Naive thymus-derived CD4-positive, alpha-beta T cell (primary cell): ENCODE data around the gene LMX1A. TPM values are rescaled to one million over a fixed set of nuclear protein-coding genes. Genes with fewer than 3 reads are reported as not detected.

Source experiments
- ATAC-seq: fragments of 150-1000 bp; cut with Tn5 transposase; 2 replicates; pipeline ENCODE4 v1.10.0; 2021; ENCODE audit warnings: mild to moderate bottlenecking, moderate library complexity
- CTCF ChIA-PET: fragments of 350-600 bp; sonication (Branson Sonifier 250); formaldehyde crosslinking; loops from one replicate; lab custom pipeline; 2021; ENCODE audit warnings: antibody characterized with exemption; lab: Charles Lee
- POLR2A ChIA-PET: fragments of 350-600 bp; sonication (Branson Sonifier 250); formaldehyde crosslinking; loops from one replicate; lab custom pipeline; 2021; ENCODE audit warnings: antibody characterized with exemption, inconsistent platforms; lab: Charles Lee
- DNase-seq, 9 donors: peaks; one replicate each; pipeline versions ENCODE4 v3.0.0 to v3.0.0-alpha.2; 2020 to 2022; ENCODE audit warnings: mixed read lengths in 1 of 9
- H3K27ac ChIP-seq: one replicate; pipeline ENCODE4 v1.7.0; 2013; ENCODE audit warnings: mild to moderate bottlenecking, low read depth, low read length, moderate library complexity
- H3K27me3 ChIP-seq, 2 donors: one replicate each; pipeline ENCODE4 v1.7.0; 2013; ENCODE audit warnings: low read length in 2 of 2, mild to moderate bottlenecking in 2 of 2, moderate library complexity in 2 of 2; ENCODE audit not compliant: control insufficient read depth in 2 of 2, insufficient read depth in 2 of 2
- H3K36me3 ChIP-seq, 3 experiments: 1 replicate in 2 of 3; 2 replicates in 1 of 3; pipeline ENCODE4 v1.7.0; 2013; ENCODE audit warnings: low read length in 3 of 3, mild to moderate bottlenecking in 3 of 3, moderate library complexity in 1 of 3; ENCODE audit not compliant: insufficient read depth in 3 of 3, control insufficient read depth in 2 of 3
- H3K4me1 ChIP-seq, 2 donors: one replicate each; pipeline ENCODE4 v1.7.0; 2013; ENCODE audit warnings: low read length in 2 of 2, mild to moderate bottlenecking in 2 of 2, moderate library complexity in 1 of 2; ENCODE audit not compliant: control insufficient read depth in 2 of 2, insufficient read depth in 2 of 2
- H3K4me3 ChIP-seq: 2 replicates; pipeline ENCODE4 v1.7.0; 2013; ENCODE audit warnings: mild to moderate bottlenecking, low read length
- H3K9me3 ChIP-seq, 3 experiments: 1 replicate in 2 of 3; 2 replicates in 1 of 3; pipeline ENCODE4 v1.7.0; 2013; ENCODE audit warnings: low read length in 3 of 3; ENCODE audit not compliant: control insufficient read depth in 2 of 3
- H3K27ac Mint-ChIP-seq, 9 donors: one replicate each; pipeline ENCODE4 v1.8.0; 2020 to 2022; ENCODE audit warnings: mixed read lengths in 9 of 9, mild to moderate bottlenecking in 8 of 9, moderate library complexity in 5 of 9, inconsistent platforms in 2 of 9
- H3K27me3 Mint-ChIP-seq, 5 donors: one replicate each; pipeline ENCODE4 v1.8.0; 2021 to 2022; ENCODE audit warnings: mixed read lengths in 5 of 5, mild to moderate bottlenecking in 1 of 5
- H3K36me3 Mint-ChIP-seq, 5 donors: one replicate each; pipeline ENCODE4 v1.8.0; 2020 to 2022; ENCODE audit warnings: mixed read lengths in 5 of 5, mild to moderate bottlenecking in 3 of 5, inconsistent platforms in 1 of 5
- H3K4me1 Mint-ChIP-seq, 7 donors: one replicate each; pipeline ENCODE4 v1.8.0; 2020 to 2022; ENCODE audit warnings: mixed read lengths in 7 of 7, mild to moderate bottlenecking in 3 of 7, inconsistent platforms in 1 of 7
- H3K4me3 Mint-ChIP-seq, 10 donors: one replicate each; pipeline ENCODE4 v1.8.0; 2020 to 2022; ENCODE audit warnings: mild to moderate bottlenecking in 10 of 10, mixed read lengths in 10 of 10, moderate library complexity in 6 of 10, inconsistent platforms in 2 of 10
- H3K9me3 Mint-ChIP-seq, 11 donors: one replicate each; pipeline ENCODE4 v1.8.0; 2020 to 2022; ENCODE audit warnings: mixed read lengths in 11 of 11, mild to moderate bottlenecking in 4 of 11, inconsistent platforms in 1 of 11, moderate library complexity in 1 of 11
- intact Hi-C, 2 donors: fragments of 100-400 bp; cut with micrococcal nuclease; formaldehyde crosslinking; loops; one replicate each; pipeline ENCODE4 v1.15.1; 2023
- polyA plus RNA-seq, 2 donors: library from polyadenylated mRNA; unstranded; fragments of 300-500 nt; fragmentation: Illumina TruSeq; gene quantifications; one replicate each; pipeline ENCODE4 v1.2.3, GENCODE V29; 2021
- total RNA-seq, 6 experiments: library from RNA in 5 of 6; stranded (reverse) in 5 of 6; gene quantifications; 1 replicate in 5 of 6; 2 replicates in 1 of 6; pipeline ENCODE4 v1.2.3 and lab custom pipeline; 2021 to 2026

Gene LMX1A
- total and polyA plus RNA-seq, 7 experiments from 2014 or later = not detected

- no peak for ATAC-seq
- Mint-ChIP-seq H3K27ac (no peak overlapping the region), H3K36me3 (no peaks in the 10 kb centered on the region), H3K9me3 (peaks cover 0 to 10% (median under 1%) of the 10 kb centered on the region in 11 donors), H3K4me1 (peaks cover 0 to 1% (median 0%) of the 10 kb centered on the region in 7 donors), H3K4me3 (no peak overlapping the region), H3K27me3 (peaks cover 13 to 67% (median 52%) of the 10 kb centered on the region in 5 donors)
- ChIA-PET POLR2A (no interaction called here), CTCF (interaction anchor here (0.6 kb wide), 1 partner anchor 721 kb away, joined by 4 read pairs; no protein-coding TSS in a partner anchor)
- no peaks in the 10 kb centered on the region for H3K27me3 ChIP-seq
- H3K4me1 ChIP-seq = no peaks in the 10 kb centered on the region
- no peak overlapping the region for H3K4me3 ChIP-seq
- DNase-seq = no peak
- no peaks in the 10 kb centered on the region for H3K36me3 ChIP-seq
- intact Hi-C loops = loop anchor here in 1 of 2 donors (10.0 kb wide), 1 partner anchor 59 kb away; no protein-coding TSS in a partner anchor
- no peaks in the 10 kb centered on the region for H3K9me3 ChIP-seq
- H3K27ac ChIP-seq = no peak overlapping the region
Observed at GRCh38 chr1:165316153-165316772, 40.3 kb downstream of the LMX1A start.

GRCh38 chr1:165315481-165315880 is 41.0 kb downstream of the LMX1A start:
- intact Hi-C loops = loop anchor here in 1 of 2 donors (10.0 kb wide), 1 partner anchor 59 kb away; no protein-coding TSS in a partner anchor
- Histone ChIP-seq H3K27ac (no peak overlapping the region), H3K4me1 (no peaks in the 10 kb centered on the region), H3K4me3 (no peak overlapping the region), H3K9me3 (no peaks in the 10 kb centered on the region), H3K36me3 (no peaks in the 10 kb centered on the region), H3K27me3 (no peaks in the 10 kb centered on the region)
- no peak for ATAC-seq
- CTCF ChIA-PET = no interaction called here
- peaks cover 0 to 10% (median 0%) of the 10 kb centered on the region in 11 donors for H3K9me3 Mint-ChIP-seq
- no peak overlapping the region for H3K4me3 Mint-ChIP-seq
- no peak for DNase-seq
- H3K27ac Mint-ChIP-seq = no peak overlapping the region
- no peaks in the 10 kb centered on the region for H3K36me3 Mint-ChIP-seq
- H3K27me3 Mint-ChIP-seq = peaks cover 13 to 60% (median 44%) of the 10 kb centered on the region in 5 donors
- POLR2A ChIA-PET = no interaction called here
- H3K4me1 Mint-ChIP-seq = peaks cover 0 to 1% (median 0%) of the 10 kb centered on the region in 7 donors

- Mint-ChIP-seq H3K27ac (no peak overlapping the region), H3K4me1 (peaks cover 0 to 1% (median 0%) of the 10 kb centered on the region in 7 donors), H3K4me3 (no peak overlapping the region), H3K9me3 (peaks cover 0 to 10% (median 0%) of the 10 kb centered on the region in 11 donors), H3K36me3 (peaks cover 0 to 4% (median 0%) of the 10 kb centered on the region in 5 donors), H3K27me3 (peaks cover 13 to 52% (median 32%) of the 10 kb centered on the region in 5 donors)
- ATAC-seq (no peak), DNase-seq (no peak)
- no peaks in the 10 kb centered on the region for H3K9me3 ChIP-seq
- intact Hi-C loops = loop anchor here in 1 of 2 donors (10.0 kb wide), 1 partner anchor 61 kb away; no protein-coding TSS in a partner anchor
- ChIA-PET POLR2A (no interaction called here), CTCF (no interaction called here)
- no peak overlapping the region for H3K4me3 ChIP-seq
- H3K27ac ChIP-seq = no peak overlapping the region
- H3K27me3 ChIP-seq = no peaks in the 10 kb centered on the region
- H3K4me1 ChIP-seq = no peaks in the 10 kb centered on the region
- H3K36me3 ChIP-seq = no peaks in the 10 kb centered on the region
Observed at GRCh38 chr1:165313903-165314302, 42.6 kb downstream of the LMX1A start.

- DNase-seq (no peak), ATAC-seq (no peak)
- Mint-ChIP-seq H3K4me1 (peaks cover 0 to 1% (median 0%) of the 10 kb centered on the region in 7 donors), H3K4me3 (no peak overlapping the region), H3K27ac (no peak overlapping the region), H3K27me3 (peaks cover 11 to 51% (median 30%) of the 10 kb centered on the region in 5 donors), H3K36me3 (peaks cover 0 to 4% (median 0%) of the 10 kb centered on the region in 5 donors), H3K9me3 (peaks cover 0 to 10% (median 0%) of the 10 kb centered on the region in 11 donors)
- H3K36me3 ChIP-seq = no peaks in the 10 kb centered on the region
- no peaks in the 10 kb centered on the region for H3K27me3 ChIP-seq
- H3K27ac ChIP-seq = no peak overlapping the region
- H3K9me3 ChIP-seq = no peaks in the 10 kb centered on the region
- intact Hi-C loops = loop anchor here in 1 of 2 donors (10.0 kb wide), 1 partner anchor 62 kb away; no protein-coding TSS in a partner anchor
- no peak overlapping the region for H3K4me3 ChIP-seq
- ChIA-PET CTCF (no interaction called here), POLR2A (no interaction called here)
- H3K4me1 ChIP-seq = no peaks in the 10 kb centered on the region
Observed at GRCh38 chr1:165312591-165312990, 43.9 kb downstream of the LMX1A start.

GRCh38 chr1:165306543-165307434 is 49.7 kb downstream of the LMX1A start:
- DNase-seq (no peak), ATAC-seq (no peak)
- Histone ChIP-seq H3K4me3 (no peak overlapping the region), H3K9me3 (no peaks in the 10 kb centered on the region), H3K4me1 (no peaks in the 10 kb centered on the region), H3K36me3 (no peaks in the 10 kb centered on the region), H3K27me3 (no peaks in the 10 kb centered on the region), H3K27ac (no peak overlapping the region)
- POLR2A ChIA-PET = no interaction called here
- Mint-ChIP-seq H3K27me3 (peaks cover 0 to 35% (median 24%) of the 10 kb centered on the region in 5 donors), H3K4me1 (no peaks in the 10 kb centered on the region), H3K27ac (peak overlapping the region in 1 of 9 donors; percentile 44), H3K9me3 (peaks cover 0 to 5% (median 0%) of the 10 kb centered on the region in 11 donors), H3K4me3 (no peak overlapping the region), H3K36me3 (peaks cover 0 to 4% (median 0%) of the 10 kb centered on the region in 5 donors)
- intact Hi-C loops = no loop called here
- CTCF ChIA-PET = no interaction called here

GRCh38 chr1:165303386-165303785 is 53.1 kb downstream of the LMX1A start:
- H3K4me1 Mint-ChIP-seq = no peaks in the 10 kb centered on the region
- peaks cover 0 to 32% (median 31%) of the 10 kb centered on the region in 5 donors for H3K27me3 Mint-ChIP-seq
- no peak overlapping the region for H3K27ac ChIP-seq
- H3K36me3 Mint-ChIP-seq = no peaks in the 10 kb centered on the region
- ChIA-PET POLR2A (no interaction called here), CTCF (no interaction called here)
- H3K9me3 ChIP-seq = no peaks in the 10 kb centered on the region
- no peak for ATAC-seq
- no peak overlapping the region for H3K4me3 ChIP-seq
- H3K36me3 ChIP-seq = no peaks in the 10 kb centered on the region
- DNase-seq = no peak
- H3K4me1 ChIP-seq = no peaks in the 10 kb centered on the region
- H3K9me3 Mint-ChIP-seq = peaks cover 0 to 5% (median 0%) of the 10 kb centered on the region in 11 donors
- intact Hi-C loops = no loop called here
- H3K27me3 ChIP-seq = no peaks in the 10 kb centered on the region
- no peak overlapping the region for H3K4me3 Mint-ChIP-seq
- H3K27ac Mint-ChIP-seq = no peak overlapping the region
